GM12878 (cell line): ENCODE results near the gene WASHC1. TPM values are rescaled to one million over a fixed set of nuclear protein-coding genes. Genes with fewer than 3 reads are reported as not detected.
"Not testable (repeated sequence)": the region's sequence is repeated elsewhere in the genome, so short reads cannot be mapped to it uniquely, and the experiment has no call there.

Source experiments
- ATAC-seq: fragments of 200-7000 bp; cut with Tn5 transposase; 3 replicates; pipeline ENCODE4 v1.9.1; 2020; ENCODE audit warnings: mild to moderate bottlenecking, moderate library complexity
- BruUV-seq: library from RNA; stranded (reverse); fragments of 400-500 nt; replicated peaks from 2 replicates; lab custom pipeline; 2021; lab: Mats Ljungman, UMichigan
- CTCF ChIA-PET: fragments of 300-600 bp; sonication (Branson Sonifier 250); formaldehyde crosslinking; extraction: SDS; loops from one replicate; lab custom pipeline; 2021; ENCODE audit warnings: inconsistent platforms; lab: Yijun Ruan, JAX
- POLR2A ChIA-PET: fragments of 350-600 bp; formaldehyde crosslinking; extraction: SDS; loops from one replicate; lab custom pipeline; 2021; ENCODE audit warnings: inconsistent platforms; lab: Charles Lee
- RAD21 ChIA-PET: fragments of 300-600 bp; sonication (Branson Sonifier 250); formaldehyde crosslinking; loops from one replicate; lab custom pipeline; 2023; ENCODE audit warnings: antibody characterized with exemption; ENCODE audit not compliant: unreplicated experiment; lab: Charles Lee
- SMC1A ChIA-PET: fragments of 300-600 bp; sonication (Branson Sonifier 250); formaldehyde crosslinking; loops from one replicate; lab custom pipeline; 2023; ENCODE audit not compliant: unreplicated experiment, uncharacterized antibody; lab: Charles Lee
- DNase-seq: peaks from one replicate; pipeline ENCODE4 v3.0.0-alpha.2; 2011; ENCODE audit warnings: low read depth, low spot score
- FAIRE-seq: peaks from 3 replicates; lab custom pipeline; 2011; peaks lifted over from hg19 to GRCh38; lab: Jason Lieb, UNC
- H2AFZ ChIP-seq: 2 replicates; pipeline ENCODE4 v1.6.0; 2011; ENCODE audit warnings: low read depth, low read length, control low read depth; ENCODE audit not compliant: control insufficient read depth
- H3K27ac ChIP-seq: 2 replicates; pipeline ENCODE4 v1.5.1; 2011; ENCODE audit warnings: control low read depth; ENCODE audit not compliant: control insufficient read depth, insufficient read depth
- H3K27me3 ChIP-seq, 2 experiments: replicated peaks in 1 of 2; 2 replicates each; pipeline versions ENCODE4 v1.6.0 to v1.6.1; 2011; ENCODE audit warnings: low read length in 1 of 2; ENCODE audit not compliant: control insufficient read depth in 2 of 2, insufficient read depth in 2 of 2
- H3K36me3 ChIP-seq, 2 experiments: 2 replicates each; pipeline ENCODE4 v1.5.1; 2011; ENCODE audit warnings: low read length in 1 of 2; ENCODE audit not compliant: control insufficient read depth in 2 of 2, insufficient read depth in 2 of 2
- H3K4me1 ChIP-seq: 2 replicates; pipeline ENCODE4 v1.6.1; 2011; ENCODE audit warnings: mild to moderate bottlenecking, low read length, moderate library complexity, mixed read lengths; ENCODE audit not compliant: control insufficient read depth, insufficient read depth
- H3K4me2 ChIP-seq: 2 replicates; pipeline ENCODE4 v1.6.0; 2011; ENCODE audit warnings: control low read depth; ENCODE audit not compliant: control insufficient read depth, insufficient read depth
- H3K4me3 ChIP-seq: fragments of 200-600 bp; sonication (generic); 2 replicates; pipeline ENCODE4 v1.5.1; 2016
- H3K79me2 ChIP-seq: 2 replicates; pipeline ENCODE4 v1.6.0; 2011; ENCODE audit warnings: low read length; ENCODE audit not compliant: control insufficient read depth, insufficient read depth
- H3K9ac ChIP-seq: 2 replicates; pipeline ENCODE4 v1.8.0; 2011; ENCODE audit warnings: low read length, control low read depth, mixed read lengths; ENCODE audit not compliant: control insufficient read depth, insufficient read depth
- H3K9me3 ChIP-seq: replicated peaks from 3 replicates; pipeline ENCODE4 v1.5.1; 2011; ENCODE audit warnings: mild to moderate bottlenecking, low read length; ENCODE audit not compliant: control insufficient read depth, insufficient read depth
- H4K20me1 ChIP-seq: 2 replicates; pipeline ENCODE4 v1.6.0; 2011; ENCODE audit not compliant: control insufficient read depth, insufficient read depth
- WGBS: methylation state at CpG from one replicate; pipeline ENCODE4 v1.1.6; 2016; ENCODE audit warnings: low lambda C conversion rate; ENCODE audit not compliant: insufficient replicate concordance, insufficient coverage; ENCODE audit errors: missing lambda C conversion rate; 5-methylcytosine and 5-hydroxymethylcytosine counted together
- in situ Hi-C: fragments of 300-500 bp; cut with MboI; formaldehyde crosslinking; loops from 9 replicates; pipeline ENCODE4 v1.14.3; 2018; ENCODE audit warnings: mixed read lengths
- intact Hi-C: fragments of 100-400 bp; cut with micrococcal nuclease; formaldehyde crosslinking; loops from one replicate; pipeline ENCODE4 v1.14.2; 2022; ENCODE audit not compliant: unreplicated experiment
- polyA plus RNA-seq, 11 experiments: library from polyadenylated mRNA; depleted of rRNA in 4 of 11; unstranded in 6 of 11; stranded (reverse) in 5 of 11; fragments of >200 nt; fragmentation: Nextera tagmentation in 4 of 11; fragmentation: Illumina TruSeq in 1 of 11; extraction: Ambion mirVana in 4 of 11; extraction: Trizol in 1 of 11; gene quantifications; 1 replicate in 1 of 11; 2 replicates in 10 of 11; pipeline versions ENCODE4 v1.2.1 to v1.2.3, GENCODE V29; 2011 to 2016; ENCODE audit warnings: inconsistent platforms in 2 of 11, missing spikeins in 2 of 11, low read depth in 1 of 11
- total RNA-seq, 4 experiments: library from RNA; depleted of rRNA in 3 of 4; stranded (reverse); fragments of >200 nt in 3 of 4; fragmentation: Illumina TruSeq in 1 of 4; extraction: Trizol in 1 of 4; gene quantifications; 2 replicates each; pipeline versions ENCODE4 v1.2.1 to v1.2.3, GENCODE V29; 2013 to 2021

WASHC1 gene
- total and polyA plus RNA-seq, 10 of the 15 experiments (the other 5 are each of a cell fraction or from before 2014, with no cell fraction given) = 0.19 to 15.5 (median 6.4) TPM

DNA sequence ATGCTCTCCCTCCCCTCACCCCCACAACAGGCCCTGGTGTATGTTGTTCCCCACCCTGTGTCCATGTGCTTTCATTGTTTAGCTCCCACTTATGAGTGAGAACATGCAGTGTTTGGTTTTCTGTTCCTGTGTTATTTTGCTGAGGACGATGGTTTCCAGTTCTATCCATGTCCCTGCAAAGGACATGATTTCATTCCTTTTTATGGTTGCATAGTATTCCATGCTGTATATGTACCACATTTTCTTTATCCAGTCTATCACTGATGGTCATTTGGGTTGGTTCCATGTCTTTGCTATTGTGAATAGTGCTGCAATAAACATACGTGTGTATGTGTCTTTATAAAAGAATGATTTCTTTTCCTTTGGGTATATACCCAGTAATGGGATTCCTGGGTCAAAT, 12.6 kb upstream of the WASHC1 start:
- SMC1A ChIA-PET = not testable (repeated sequence)

DNA sequence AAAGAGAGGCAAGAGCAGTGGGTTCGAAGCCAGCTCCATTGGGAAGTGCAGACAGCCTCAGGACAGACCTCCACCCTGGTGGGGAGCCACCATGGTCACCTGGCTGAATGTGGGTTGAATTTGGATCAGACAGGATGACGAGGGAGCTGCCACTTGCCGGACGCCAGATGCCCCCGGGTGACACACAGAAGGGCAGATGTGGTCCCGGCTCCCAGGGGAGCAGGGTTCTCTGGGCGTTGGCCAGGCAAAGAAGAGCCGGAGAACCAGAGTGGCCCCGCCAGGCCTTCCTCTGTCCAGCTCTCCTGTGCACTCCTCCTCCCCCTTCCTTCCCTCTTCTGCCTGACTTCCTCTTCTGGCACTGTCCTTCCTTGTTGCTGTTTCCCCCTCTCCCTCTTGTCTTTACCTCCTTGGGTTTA, 12.0 kb upstream of the WASHC1 start:
- FAIRE-seq, in situ Hi-C loops, POLR2A ChIA-PET, H3K9me3 ChIP-seq, CTCF ChIA-PET, H3K27ac ChIP-seq, ATAC-seq, intact Hi-C loops, H3K27me3 ChIP-seq, H3K9ac ChIP-seq, H3K4me1 ChIP-seq, H2AFZ ChIP-seq, H3K36me3 ChIP-seq, RAD21 ChIA-PET, H4K20me1 ChIP-seq, SMC1A ChIA-PET, H3K4me2 ChIP-seq, BruUV-seq, DNase-seq, H3K79me2 ChIP-seq, H3K4me3 ChIP-seq: not testable (repeated sequence)
- WGBS = 42% methylated on average over 6 of the region's 9 CpGs

More for the DNA sequence above, 12.6 kb upstream of the WASHC1 start:
- RAD21 ChIA-PET, H3K27me3 ChIP-seq, POLR2A ChIA-PET, H3K4me3 ChIP-seq, DNase-seq, H2AFZ ChIP-seq, H3K79me2 ChIP-seq, ATAC-seq, H3K27ac ChIP-seq, H3K9ac ChIP-seq, CTCF ChIA-PET, in situ Hi-C loops, H3K4me1 ChIP-seq, H4K20me1 ChIP-seq, H3K9me3 ChIP-seq, intact Hi-C loops, FAIRE-seq, H3K36me3 ChIP-seq, H3K4me2 ChIP-seq, BruUV-seq: not testable (repeated sequence)
- 48% methylated on average over 2 of the region's 2 CpGs for WGBS

DNA sequence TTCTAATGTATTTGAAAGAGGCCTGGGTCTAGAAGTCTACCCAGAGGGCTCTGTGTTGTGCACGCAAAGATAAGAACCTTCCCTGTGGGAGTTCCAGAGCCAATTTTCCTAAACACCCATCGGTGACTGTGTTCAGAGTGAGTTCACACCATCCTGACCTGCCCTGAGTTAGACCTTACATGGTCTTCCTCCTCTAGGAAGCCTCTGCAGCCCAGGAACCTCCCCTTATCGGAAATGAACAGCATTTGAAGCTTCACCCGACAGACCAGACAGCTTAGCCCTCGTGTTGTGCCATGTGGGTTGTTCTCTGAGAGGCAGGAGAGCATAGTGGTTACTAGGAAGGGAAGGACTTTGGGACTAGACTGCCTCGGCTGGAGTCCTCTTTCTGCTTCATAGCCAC, 3.1 kb upstream of the WASHC1 start:
- 22% methylated on average over 3 of the region's 6 CpGs for WGBS
- H3K9ac ChIP-seq, H3K79me2 ChIP-seq, H3K36me3 ChIP-seq, H3K27ac ChIP-seq, H3K4me1 ChIP-seq, RAD21 ChIA-PET, SMC1A ChIA-PET, BruUV-seq, H3K9me3 ChIP-seq, H3K27me3 ChIP-seq, CTCF ChIA-PET, H4K20me1 ChIP-seq, H3K4me3 ChIP-seq, FAIRE-seq, in situ Hi-C loops, intact Hi-C loops, DNase-seq, H2AFZ ChIP-seq, POLR2A ChIA-PET, H3K4me2 ChIP-seq, ATAC-seq: not testable (repeated sequence)

DNA sequence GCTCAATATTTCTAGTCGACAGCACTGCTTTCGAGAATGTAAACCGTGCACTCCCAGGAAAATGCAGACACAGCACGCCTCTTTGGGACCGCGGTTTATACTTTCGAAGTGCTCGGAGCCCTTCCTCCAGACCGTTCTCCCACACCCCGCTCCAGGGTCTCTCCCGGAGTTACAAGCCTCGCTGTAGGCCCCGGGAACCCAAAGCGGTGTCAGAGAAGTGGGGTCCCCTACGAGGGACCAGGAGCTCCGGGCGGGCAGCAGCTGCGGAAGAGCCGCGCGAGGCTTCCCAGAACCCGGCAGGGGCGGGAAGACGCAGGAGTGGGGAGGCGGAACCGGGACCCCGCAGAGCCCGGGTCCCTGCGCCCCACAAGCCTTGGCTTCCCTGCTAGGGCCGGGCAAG, 481 bp downstream of the WASHC1 start:
- POLR2A ChIA-PET, intact Hi-C loops, FAIRE-seq, SMC1A ChIA-PET, BruUV-seq, H3K36me3 ChIP-seq, H3K79me2 ChIP-seq, H3K4me2 ChIP-seq, H3K27ac ChIP-seq, ATAC-seq, H3K4me3 ChIP-seq, DNase-seq, H4K20me1 ChIP-seq, H3K4me1 ChIP-seq, RAD21 ChIA-PET, H3K27me3 ChIP-seq, H3K9me3 ChIP-seq, H3K9ac ChIP-seq, H2AFZ ChIP-seq, CTCF ChIA-PET, in situ Hi-C loops: not testable (repeated sequence)
- 2% methylated on average over 8 of the region's 30 CpGs for WGBS
